Urinary bladder (tissue), 4 donors: ENCODE results near the gene NCCRP1. TPM values are rescaled to one million over a fixed set of nuclear protein-coding genes. Genes with fewer than 3 reads are reported as not detected.

Experiments
- DNase-seq: peaks from one replicate; pipeline ENCODE4 v3.0.0-alpha.2; 2015; ENCODE audit errors: extremely low spot score
- H3K27ac ChIP-seq: one replicate; pipeline ENCODE4 v1.5.1; 2013; ENCODE audit warnings: low read depth, mild to moderate bottlenecking, moderate library complexity
- H3K36me3 ChIP-seq: one replicate; pipeline ENCODE4 v1.6.1; 2013; ENCODE audit warnings: mild to moderate bottlenecking, moderate library complexity; ENCODE audit not compliant: insufficient read depth
- H3K4me1 ChIP-seq: one replicate; pipeline ENCODE4 v1.6.1; 2013; ENCODE audit warnings: mild to moderate bottlenecking, moderate library complexity; ENCODE audit not compliant: insufficient read depth
- H3K4me3 ChIP-seq: one replicate; pipeline ENCODE4 v1.5.1; 2013; ENCODE audit warnings: low read depth, low read length
- WGBS: extraction: QIAGEN DNeasy Blood & Tissue Kit; methylation state at CpG from one replicate; pipeline ENCODE4 v1.1.7; 2013; 5-methylcytosine and 5-hydroxymethylcytosine counted together
- polyA plus RNA-seq: library from polyadenylated mRNA; stranded (reverse); fragments of 200-250 nt; gene quantifications from one replicate; pipeline ENCODE4 v1.2.3, GENCODE V29; 2013
- total RNA-seq: library from RNA; depleted of rRNA; stranded (reverse); fragments of >200 nt; gene quantifications from one replicate; pipeline ENCODE4 v1.2.3, GENCODE V29; 2014
- donor health status: healthy with polysubstance abuse.
- donor health status: healthy.

The NCCRP1 gene
- total and polyA plus RNA-seq, 2 donors, result 0.38 to 1.1 TPM

GRCh38 chr19:39157997-39158389, 38.8 kb upstream of the NCCRP1 start:
- Histone ChIP-seq H3K36me3 (no peaks in the 10 kb centered on the region), H3K4me3 (no peak overlapping the region), H3K4me1 (peaks cover 5% of the 10 kb centered on the region), H3K27ac (no peak overlapping the region)
- no peak for DNase-seq
- 94% methylated on average over 15 of the region's 15 CpGs for WGBS

GRCh38 chr19:39158646-39159260, 38.0 kb upstream of the NCCRP1 start:
- 83% methylated on average over 12 of the region's 12 CpGs for WGBS
- H3K4me1 ChIP-seq, result peaks cover 5% of the 10 kb centered on the region
- DNase-seq, result no peak
- H3K36me3 ChIP-seq, result no peaks in the 10 kb centered on the region
- no peak overlapping the region for H3K27ac ChIP-seq
- H3K4me3 ChIP-seq, result no peak overlapping the region

- Histone ChIP-seq H3K4me1 (peaks cover 5% of the 10 kb centered on the region), H3K36me3 (no peaks in the 10 kb centered on the region), H3K27ac (no peak overlapping the region)
Observed at GRCh38 chr19:39160523-39160861, 36.3 kb upstream of the NCCRP1 start.

GRCh38 chr19:39160889-39161672, 35.7 kb upstream of the NCCRP1 start:
- Histone ChIP-seq H3K36me3 (no peaks in the 10 kb centered on the region), H3K27ac (no peak overlapping the region), H3K4me3 (no peak overlapping the region), H3K4me1 (peaks cover 2% of the 10 kb centered on the region)
- 76% methylated on average over 21 of the region's 21 CpGs for WGBS
- no peak for DNase-seq

More at GRCh38 chr19:39160523-39160861, 36.3 kb upstream of the NCCRP1 start:
- DNase-seq, result peak; percentile 54
- 13% methylated on average over 8 of the region's 8 CpGs for WGBS
- no peak overlapping the region for H3K4me3 ChIP-seq

- 88% methylated on average over 15 of the region's 15 CpGs for WGBS
- no peaks in the 10 kb centered on the region for H3K36me3 ChIP-seq
- no peak for DNase-seq
- H3K4me3 ChIP-seq, result no peak overlapping the region
- no peak overlapping the region for H3K27ac ChIP-seq
- peaks cover 3% of the 10 kb centered on the region for H3K4me1 ChIP-seq
Observed at GRCh38 chr19:39162441-39163043, 34.2 kb upstream of the NCCRP1 start.

GRCh38 chr19:39163621-39164020, 33.1 kb upstream of the NCCRP1 start:
- no peak overlapping the region for H3K27ac ChIP-seq
- WGBS, result 79% methylated on average over 9 of the region's 9 CpGs
- H3K36me3 ChIP-seq, result no peaks in the 10 kb centered on the region
- DNase-seq, result no peak
- H3K4me1 ChIP-seq, result peaks cover 3% of the 10 kb centered on the region
- H3K4me3 ChIP-seq, result no peak overlapping the region

GRCh38 chr19:39164289-39164688, 32.5 kb upstream of the NCCRP1 start:
- Histone ChIP-seq H3K4me3 (no peak overlapping the region), H3K4me1 (peaks cover 3% of the 10 kb centered on the region), H3K27ac (no peak overlapping the region), H3K36me3 (no peaks in the 10 kb centered on the region)
- 93% methylated on average over 6 of the region's 6 CpGs for WGBS
- no peak for DNase-seq

GRCh38 chr19:39165857-39166256, 30.9 kb upstream of the NCCRP1 start:
- H3K4me1 ChIP-seq, result peaks cover 3% of the 10 kb centered on the region

GRCh38 chr19:39166571-39167391, 30.0 kb upstream of the NCCRP1 start:
- H3K4me1 ChIP-seq, result peaks cover 3% of the 10 kb centered on the region
- peaks cover 2% of the 10 kb centered on the region for H3K36me3 ChIP-seq
- peak overlapping the region; percentile 80 for H3K27ac ChIP-seq
- no peak overlapping the region for H3K4me3 ChIP-seq
- DNase-seq, result peak; percentile 58
- 37% methylated on average over 24 of the region's 24 CpGs for WGBS

More at GRCh38 chr19:39165857-39166256, 30.9 kb upstream of the NCCRP1 start:
- peaks cover 2% of the 10 kb centered on the region for H3K36me3 ChIP-seq
- no peak overlapping the region for H3K4me3 ChIP-seq
- no peak for DNase-seq
- H3K27ac ChIP-seq, result no peak overlapping the region
- 97% methylated on average over 7 of the region's 7 CpGs for WGBS

- peak overlapping the region; percentile 80 for H3K27ac ChIP-seq
- WGBS, result 69% methylated on average over 25 of the region's 25 CpGs
- no peak for DNase-seq
- H3K4me1 ChIP-seq, result peaks cover 3% of the 10 kb centered on the region
- no peak overlapping the region for H3K4me3 ChIP-seq
- H3K36me3 ChIP-seq, result peaks cover 2% of the 10 kb centered on the region
Observed at GRCh38 chr19:39167461-39168257, 29.1 kb upstream of the NCCRP1 start.

- peaks cover 6% of the 10 kb centered on the region for H3K36me3 ChIP-seq
- no peak for DNase-seq
- peaks cover 3% of the 10 kb centered on the region for H3K4me1 ChIP-seq
- no peak overlapping the region for H3K27ac ChIP-seq
- 88% methylated on average over 23 of the region's 23 CpGs for WGBS
- no peak overlapping the region for H3K4me3 ChIP-seq
Observed at GRCh38 chr19:39168258-39169142, 28.3 kb upstream of the NCCRP1 start.

- Histone ChIP-seq H3K4me3 (no peak overlapping the region), H3K27ac (no peak overlapping the region), H3K4me1 (peaks cover 3% of the 10 kb centered on the region), H3K36me3 (peaks cover 12% of the 10 kb centered on the region)
- no peak for DNase-seq
- 90% methylated on average over 36 of the region's 36 CpGs for WGBS
Observed at GRCh38 chr19:39169143-39169810, 27.5 kb upstream of the NCCRP1 start.
